GM04504 (cell line): ENCODE results near the gene GAS2L2.

Experiments
- DNase-seq: peaks from one replicate; pipeline ENCODE4 v3.0.0-alpha.2; 2012; ENCODE audit warnings: low read depth

The GAS2L2 gene

GRCh38 chr17:35694906-35695305, 58.1 kb downstream of the GAS2L2 start:
- DNase-seq: no peak
